ENCODE data around the gene KCNA5. TPM values are rescaled to one million over a fixed set of nuclear protein-coding genes. Genes with fewer than 3 reads are reported as not detected.

The KCNA5 gene
- total RNA-seq, 1 experiment from 2014 or later = not detected

DNA sequence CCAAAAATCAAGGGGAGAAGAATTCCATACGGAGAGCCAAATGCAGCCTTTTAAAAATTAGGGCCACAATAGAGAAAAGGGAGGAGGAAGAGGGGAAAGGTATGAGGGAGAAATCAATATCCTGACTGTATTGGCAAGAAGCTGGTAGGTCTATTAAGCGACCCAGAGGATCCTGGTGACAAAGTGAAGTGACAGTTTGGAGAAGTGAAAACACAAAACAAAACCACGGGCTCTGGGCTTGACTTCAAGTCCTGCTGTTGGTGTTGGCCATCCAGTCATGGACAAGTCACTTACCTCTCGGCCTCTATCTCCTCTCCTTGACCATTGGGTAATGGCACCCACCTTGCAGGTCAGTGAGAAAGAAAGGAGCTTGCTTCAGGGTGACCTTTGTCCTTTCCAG lies 47.0 kb upstream of the KCNA5 start:
- Histone ChIP-seq H3K79me2 (ENCODE audit: insufficient read depth, low read length) (no peaks in the 10 kb centered on the region), H3K4me2 (ENCODE audit: low read length) (no peak overlapping the region), H3K4me1 (ENCODE audit: control insufficient read depth in 1 of 2, insufficient read depth in 2 of 2, low read length in 2 of 2) (peaks cover 3 to 11% of the 10 kb centered on the region in 2 experiments; a peak in 3 of 4 replicates), H3K27me3 (ENCODE audit: insufficient read depth, low read length) (peaks cover 55% of the 10 kb centered on the region), H3K27ac (ENCODE audit: low read depth, low read length) (no peak overlapping the region), H3K9ac (ENCODE audit: low read length) (no peak overlapping the region), H3K4me3 (replicated peaks in 1 of 2; ENCODE audit: low read depth in 1 of 2, low read length in 2 of 2) (no peak overlapping the region), H3K9me2 (ENCODE audit: insufficient read depth) (no peaks in the 10 kb centered on the region), H2AFZ (ENCODE audit: low read depth, low read length, poor library complexity, severe bottlenecking) (no peak overlapping the region), H3K36me3 (ENCODE audit: control insufficient read depth in 1 of 2, insufficient read depth in 2 of 2, low read length in 2 of 2) (no peaks in the 10 kb centered on the region), H4K20me1 (ENCODE audit: insufficient read depth) (no peaks in the 10 kb centered on the region), H3K9me3 (ENCODE audit: control insufficient read depth in 1 of 2, insufficient read depth in 1 of 2, low read depth in 1 of 2, low read length in 2 of 2) (no peaks in the 10 kb centered on the region)
- ATAC-seq (no peak), DNase-seq (ENCODE audit: low read depth, low spot score) (no peak)
- no TSS peak for BruUV-seq (replicated peaks)
- RAD21 ChIA-PET (ENCODE audit: low non-redundant PET in 1 of 2, low total read pairs in 2 of 2, uncharacterized antibody in 2 of 2, unreplicated experiment in 2 of 2) = interaction anchor here in 1 of 2 experiments (0.6 kb wide), 1 partner anchor 557 kb away, joined by 3 read pairs; no protein-coding TSS in a partner anchor
- TF ChIP-seq POLR2AphosphoS5 (IDR thresholded peaks at IDR 0.05; ENCODE audit: low read depth, low read length) (no peak), SP1 (IDR thresholded peaks at IDR 0.05; ENCODE audit: low read depth) (no peak), CBX3 (IDR thresholded peaks at IDR 0.05; ENCODE audit: low read depth) (no peak), JUND (IDR thresholded peaks at IDR 0.05) (no peak), YY1 (IDR thresholded peaks at IDR 0.05; ENCODE audit: extremely low read depth, insufficient replicate concordance, low read depth, low read length) (no peak), EGR1 (IDR thresholded peaks at IDR 0.05; ENCODE audit: low read depth) (no peak)
- TF ChIP-seq, protein P1, sequence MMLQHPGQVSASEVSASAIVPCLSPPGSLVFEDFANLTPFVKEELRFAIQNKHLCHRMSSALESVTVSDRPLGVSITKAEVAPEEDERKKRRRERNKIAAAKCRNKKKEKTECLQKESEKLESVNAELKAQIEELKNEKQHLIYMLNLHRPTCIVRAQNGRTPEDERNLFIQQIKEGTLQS (IDR thresholded peaks at IDR 0.05) = no peak
- TF ChIP-seq, protein P2, sequence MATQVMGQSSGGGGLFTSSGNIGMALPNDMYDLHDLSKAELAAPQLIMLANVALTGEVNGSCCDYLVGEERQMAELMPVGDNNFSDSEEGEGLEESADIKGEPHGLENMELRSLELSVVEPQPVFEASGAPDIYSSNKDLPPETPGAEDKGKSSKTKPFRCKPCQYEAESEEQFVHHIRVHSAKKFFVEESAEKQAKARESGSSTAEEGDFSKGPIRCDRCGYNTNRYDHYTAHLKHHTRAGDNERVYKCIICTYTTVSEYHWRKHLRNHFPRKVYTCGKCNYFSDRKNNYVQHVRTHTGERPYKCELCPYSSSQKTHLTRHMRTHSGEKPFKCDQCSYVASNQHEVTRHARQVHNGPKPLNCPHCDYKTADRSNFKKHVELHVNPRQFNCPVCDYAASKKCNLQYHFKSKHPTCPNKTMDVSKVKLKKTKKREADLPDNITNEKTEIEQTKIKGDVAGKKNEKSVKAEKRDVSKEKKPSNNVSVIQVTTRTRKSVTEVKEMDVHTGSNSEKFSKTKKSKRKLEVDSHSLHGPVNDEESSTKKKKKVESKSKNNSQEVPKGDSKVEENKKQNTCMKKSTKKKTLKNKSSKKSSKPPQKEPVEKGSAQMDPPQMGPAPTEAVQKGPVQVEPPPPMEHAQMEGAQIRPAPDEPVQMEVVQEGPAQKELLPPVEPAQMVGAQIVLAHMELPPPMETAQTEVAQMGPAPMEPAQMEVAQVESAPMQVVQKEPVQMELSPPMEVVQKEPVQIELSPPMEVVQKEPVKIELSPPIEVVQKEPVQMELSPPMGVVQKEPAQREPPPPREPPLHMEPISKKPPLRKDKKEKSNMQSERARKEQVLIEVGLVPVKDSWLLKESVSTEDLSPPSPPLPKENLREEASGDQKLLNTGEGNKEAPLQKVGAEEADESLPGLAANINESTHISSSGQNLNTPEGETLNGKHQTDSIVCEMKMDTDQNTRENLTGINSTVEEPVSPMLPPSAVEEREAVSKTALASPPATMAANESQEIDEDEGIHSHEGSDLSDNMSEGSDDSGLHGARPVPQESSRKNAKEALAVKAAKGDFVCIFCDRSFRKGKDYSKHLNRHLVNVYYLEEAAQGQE (IDR thresholded peaks at IDR 0.05; ENCODE audit: low read depth) = no peak
- intact Hi-C loops (cut with micrococcal nuclease) = no loop called here
- POLR2A ChIA-PET = no interaction called here
- CTCF ChIA-PET = interaction anchor here (1.6 kb wide), 2 partner anchors 141 to 148 kb away, joined by 6 to 18 read pairs; no protein-coding TSS in a partner anchor

Measured in HCT116 (cell line).